Calu3 (cell line): ENCODE measurements around the gene BBS4. TPM values are rescaled to one million over a fixed set of nuclear protein-coding genes. Genes with fewer than 3 reads are reported as not detected.

Experiments used
- BruUV-seq: library from RNA; stranded (reverse); fragments of 400-500 nt; replicated peaks from 2 replicates; lab custom pipeline; 2021; lab: Mats Ljungman, UMichigan
- CTCF ChIA-PET: fragments of 300-600 bp; sonication (Branson Sonifier 250); formaldehyde crosslinking; loops from one replicate; lab custom pipeline; 2022; ENCODE audit warnings: antibody characterized with exemption; lab: Charles Lee
- DNase-seq: peaks from one replicate; pipeline ENCODE4 v3.0.0; 2022
- H3K27ac Mint-ChIP-seq: one replicate; pipeline ENCODE4 v1.8.0; 2022; ENCODE audit warnings: mixed read lengths; ENCODE audit not compliant: unreplicated experiment
- H3K27me3 Mint-ChIP-seq: one replicate; pipeline ENCODE4 v1.8.0; 2022; ENCODE audit warnings: mixed read lengths; ENCODE audit not compliant: unreplicated experiment
- H3K36me3 Mint-ChIP-seq: one replicate; pipeline ENCODE4 v1.8.0; 2022; ENCODE audit warnings: mild to moderate bottlenecking, moderate library complexity, mixed read lengths; ENCODE audit not compliant: insufficient read depth, unreplicated experiment
- H3K4me1 Mint-ChIP-seq: one replicate; pipeline ENCODE4 v1.8.0; 2022; ENCODE audit warnings: mild to moderate bottlenecking, low read depth, mixed read lengths; ENCODE audit not compliant: unreplicated experiment
- H3K4me3 Mint-ChIP-seq: one replicate; pipeline ENCODE4 v1.8.0; 2022; ENCODE audit warnings: mild to moderate bottlenecking, low read depth, moderate library complexity, mixed read lengths; ENCODE audit not compliant: unreplicated experiment
- H3K9me3 Mint-ChIP-seq: one replicate; pipeline ENCODE4 v1.8.0; 2022; ENCODE audit warnings: low read depth, mixed read lengths; ENCODE audit not compliant: unreplicated experiment
- CTCF ChIP-seq: fragments of 200-600 bp; IDR thresholded peaks from one replicate; pipeline ENCODE4 v1.8.0; 2022; ENCODE audit warnings: antibody characterized with exemption; ENCODE audit not compliant: unreplicated experiment
- intact Hi-C: fragments of 100-400 bp; cut with micrococcal nuclease; formaldehyde crosslinking; loops from one replicate; pipeline ENCODE4 v1.10.0; 2022; ENCODE audit not compliant: unreplicated experiment
- total RNA-seq: library from RNA; stranded (reverse); gene quantifications from 2 replicates; pipeline ENCODE4 v1.2.3, GENCODE V29; 2022

The BBS4 gene
- total RNA-seq, 1 experiment from 2014 or later = 23.0 TPM

GRCh38 chr15:72688697-72689096 lies 2.7 kb downstream of the BBS4 start:
- H3K9me3 Mint-ChIP-seq = no peaks in the 10 kb centered on the region
- no peak overlapping the region for H3K4me3 Mint-ChIP-seq
- intact Hi-C loops = no loop called here
- H3K27me3 Mint-ChIP-seq = no peaks in the 10 kb centered on the region
- no TSS peak for BruUV-seq
- peaks cover 24% of the 10 kb centered on the region for H3K36me3 Mint-ChIP-seq
- DNase-seq = no peak
- CTCF ChIA-PET = no interaction called here
- no peak overlapping the region for H3K27ac Mint-ChIP-seq
- TF ChIP-seq CTCF = no peak
- H3K4me1 Mint-ChIP-seq = peaks cover 8% of the 10 kb centered on the region

- H3K9me3 Mint-ChIP-seq = no peaks in the 10 kb centered on the region
- intact Hi-C loops = no loop called here
- no peak for DNase-seq
- H3K27ac Mint-ChIP-seq = no peak overlapping the region
- CTCF ChIA-PET = no interaction called here
- H3K27me3 Mint-ChIP-seq = no peaks in the 10 kb centered on the region
- no peak overlapping the region for H3K4me3 Mint-ChIP-seq
- no peaks in the 10 kb centered on the region for H3K4me1 Mint-ChIP-seq
- no TSS peak for BruUV-seq
- no peak for TF ChIP-seq CTCF
- peaks cover 14% of the 10 kb centered on the region for H3K36me3 Mint-ChIP-seq
These were observed 4.9 kb downstream of the BBS4 start for GRCh38 chr15:72690938-72691337.

- Mint-ChIP-seq H3K36me3 (no peaks in the 10 kb centered on the region), H3K27me3 (no peaks in the 10 kb centered on the region), H3K4me1 (no peaks in the 10 kb centered on the region), H3K9me3 (no peaks in the 10 kb centered on the region), H3K4me3 (no peak overlapping the region), H3K27ac (no peak overlapping the region)
- CTCF ChIA-PET = interaction anchor here (1.0 kb wide), 1 partner anchor 8 kb away, joined by 3 read pairs; no protein-coding TSS in a partner anchor
- intact Hi-C loops = no loop called here
- DNase-seq = no peak
- TF ChIP-seq CTCF = no peak
- no TSS peak for BruUV-seq
These were observed 12.9 kb downstream of the BBS4 start for GRCh38 chr15:72698938-72699337.

- intact Hi-C loops = no loop called here
- DNase-seq = no peak
- CTCF ChIA-PET = no interaction called here
These were observed 14.1 kb downstream of the BBS4 start for GRCh38 chr15:72700076-72700475.

More at GRCh38 chr15:72700076-72700475, 14.1 kb downstream of the BBS4 start:
- H3K27ac Mint-ChIP-seq = no peak overlapping the region
- BruUV-seq = no TSS peak
- no peaks in the 10 kb centered on the region for H3K36me3 Mint-ChIP-seq
- no peaks in the 10 kb centered on the region for H3K9me3 Mint-ChIP-seq
- no peaks in the 10 kb centered on the region for H3K4me1 Mint-ChIP-seq
- no peaks in the 10 kb centered on the region for H3K27me3 Mint-ChIP-seq
- TF ChIP-seq CTCF = no peak
- H3K4me3 Mint-ChIP-seq = no peak overlapping the region
